LNCAP (cell line): ENCODE data around the gene OSBPL2.

Experiments
- TF ChIP-seq, protein P1 (sequence below): fragments of 450-650 bp; IDR thresholded peaks from 2 replicates; pipeline ENCODE4 v1.5.1; 2017; ENCODE audit warnings: mild to moderate bottlenecking

Gene OSBPL2

GRCh38 chr20:62280303-62280702 lies 42.0 kb downstream of the OSBPL2 start:
- TF ChIP-seq, protein P1, sequence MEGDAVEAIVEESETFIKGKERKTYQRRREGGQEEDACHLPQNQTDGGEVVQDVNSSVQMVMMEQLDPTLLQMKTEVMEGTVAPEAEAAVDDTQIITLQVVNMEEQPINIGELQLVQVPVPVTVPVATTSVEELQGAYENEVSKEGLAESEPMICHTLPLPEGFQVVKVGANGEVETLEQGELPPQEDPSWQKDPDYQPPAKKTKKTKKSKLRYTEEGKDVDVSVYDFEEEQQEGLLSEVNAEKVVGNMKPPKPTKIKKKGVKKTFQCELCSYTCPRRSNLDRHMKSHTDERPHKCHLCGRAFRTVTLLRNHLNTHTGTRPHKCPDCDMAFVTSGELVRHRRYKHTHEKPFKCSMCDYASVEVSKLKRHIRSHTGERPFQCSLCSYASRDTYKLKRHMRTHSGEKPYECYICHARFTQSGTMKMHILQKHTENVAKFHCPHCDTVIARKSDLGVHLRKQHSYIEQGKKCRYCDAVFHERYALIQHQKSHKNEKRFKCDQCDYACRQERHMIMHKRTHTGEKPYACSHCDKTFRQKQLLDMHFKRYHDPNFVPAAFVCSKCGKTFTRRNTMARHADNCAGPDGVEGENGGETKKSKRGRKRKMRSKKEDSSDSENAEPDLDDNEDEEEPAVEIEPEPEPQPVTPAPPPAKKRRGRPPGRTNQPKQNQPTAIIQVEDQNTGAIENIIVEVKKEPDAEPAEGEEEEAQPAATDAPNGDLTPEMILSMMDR, result no peak

DNA sequence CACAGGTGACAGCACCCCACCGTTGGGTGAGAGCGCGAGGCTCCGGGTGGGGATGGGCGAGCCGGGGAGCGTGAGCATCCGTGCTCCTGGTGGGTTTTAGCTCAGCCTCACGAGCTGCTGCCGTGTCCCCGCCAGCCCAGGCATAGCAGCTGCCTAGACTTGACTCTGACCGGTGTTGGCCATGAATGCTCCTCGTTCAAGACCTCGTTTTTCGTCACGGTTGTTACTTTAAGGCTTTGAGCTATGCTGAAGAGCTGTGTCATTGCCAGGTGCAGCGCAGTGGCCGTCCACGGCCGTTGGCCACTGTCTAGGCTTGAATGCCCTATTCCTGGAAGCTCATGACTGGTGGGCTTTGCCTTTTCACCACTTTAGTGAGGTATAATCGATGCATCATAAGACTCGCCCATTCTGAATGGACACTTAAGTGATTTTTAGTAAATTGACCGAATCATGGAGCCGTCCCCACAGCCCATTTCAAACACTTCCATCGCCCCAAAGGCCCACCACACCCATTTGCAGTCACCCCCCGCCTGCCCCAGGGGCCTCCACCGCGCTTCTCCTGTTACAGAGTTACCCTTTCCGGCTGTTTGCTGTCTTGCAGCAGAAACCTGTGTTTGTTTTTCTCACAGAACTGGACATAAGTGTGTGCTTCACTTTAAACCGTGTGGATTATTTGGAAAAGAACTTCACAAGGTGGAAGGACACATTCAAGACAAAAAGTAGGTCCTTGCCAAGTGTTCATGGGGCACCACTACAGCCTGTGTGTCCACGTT lies 43.0 kb downstream of the OSBPL2 start:
- TF ChIP-seq, protein P1, result no peak

DNA sequence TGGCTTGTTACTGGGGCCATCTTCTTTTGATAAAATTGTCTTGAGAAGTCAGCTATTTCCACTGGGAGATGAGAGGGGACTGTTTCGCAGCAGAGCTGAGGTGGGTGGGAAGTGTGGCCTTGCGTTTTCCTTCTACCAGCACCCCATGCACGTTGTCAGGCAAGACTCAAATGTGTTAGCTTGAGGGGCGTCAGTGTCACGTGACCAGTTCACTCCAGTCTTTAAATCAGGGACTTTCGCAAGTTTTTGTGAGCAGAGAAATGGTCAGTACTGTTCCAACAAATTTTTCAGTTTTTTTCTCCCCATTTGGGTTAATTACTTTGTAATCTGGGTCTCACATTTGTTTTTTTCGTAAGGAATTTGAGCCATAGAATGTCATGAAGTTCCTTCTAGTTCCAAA lies 43.8 kb downstream of the OSBPL2 start:
- TF ChIP-seq, protein P1, result no peak

DNA sequence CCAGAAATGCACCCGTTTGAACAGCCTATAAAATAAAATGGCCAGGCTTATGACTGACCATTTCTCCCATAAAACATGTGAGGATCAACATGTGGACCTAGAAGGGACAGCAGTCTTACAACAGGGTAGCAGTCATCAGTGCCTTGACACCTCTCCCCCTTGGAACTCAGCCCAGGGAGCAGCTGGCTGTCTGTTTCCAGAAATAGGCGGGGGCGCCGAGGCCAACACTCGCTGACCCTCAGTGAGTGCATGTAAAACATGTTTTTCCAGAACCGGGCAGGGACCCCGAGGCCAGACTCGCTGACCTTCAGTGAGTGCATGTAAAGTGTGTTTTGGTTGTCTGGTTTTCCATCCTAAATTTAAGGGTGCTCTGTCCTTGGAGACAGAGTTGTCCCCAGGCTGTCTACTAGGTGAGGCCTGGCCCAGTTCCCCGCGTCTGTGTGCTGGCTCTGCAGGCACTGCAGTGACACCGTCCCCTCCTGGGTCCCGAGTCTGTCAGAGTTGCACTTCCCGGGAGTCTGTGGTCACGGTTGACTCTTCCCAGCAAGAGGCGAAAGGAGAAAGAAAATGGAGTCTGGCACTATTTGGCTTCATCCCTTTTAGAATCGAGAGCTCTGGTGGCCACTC lies 44.7 kb downstream of the OSBPL2 start:
- TF ChIP-seq, protein P1, result no peak

GRCh38 chr20:62284448-62284847 lies 46.1 kb downstream of the OSBPL2 start:
- TF ChIP-seq, protein P1, result no peak

DNA sequence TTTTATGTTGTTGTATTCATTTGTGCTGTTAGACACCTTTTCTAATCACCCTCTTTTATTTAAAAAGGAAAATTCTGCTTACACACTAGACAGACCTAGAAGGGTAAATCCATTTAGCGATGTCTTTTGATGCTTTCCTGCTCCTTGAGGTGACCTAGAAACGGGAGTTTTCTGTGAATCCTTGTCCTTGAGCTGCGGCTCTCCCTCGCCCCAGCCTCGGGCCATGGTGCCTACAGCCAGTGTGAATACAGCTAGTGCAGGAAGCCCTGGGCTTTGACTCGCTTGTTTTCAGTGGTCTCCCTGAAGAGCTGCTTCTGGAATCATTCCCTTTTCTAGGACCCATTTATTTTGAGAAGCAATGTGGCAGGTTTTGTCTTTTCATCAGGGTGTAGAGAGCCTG lies 46.8 kb downstream of the OSBPL2 start:
- TF ChIP-seq, protein P1, result no peak

DNA sequence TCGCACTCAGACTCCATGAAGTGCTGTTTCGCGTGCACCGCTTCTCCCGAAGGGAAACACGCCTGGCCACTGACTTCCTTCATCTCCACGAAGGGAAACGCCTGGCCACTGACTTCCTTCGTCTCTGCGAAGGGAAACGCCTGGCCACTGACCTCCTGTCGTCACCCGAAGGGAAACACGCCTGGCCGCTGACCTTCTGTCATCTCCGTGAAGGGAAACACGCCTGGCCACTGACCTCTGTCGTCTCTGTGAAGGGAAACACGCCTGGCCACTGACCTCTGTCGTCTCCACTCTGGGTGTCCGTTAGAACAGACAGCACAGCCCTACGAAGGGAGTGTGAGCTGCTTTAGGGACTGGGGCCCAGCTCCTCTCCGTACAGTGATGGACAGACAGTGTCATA lies 47.4 kb downstream of the OSBPL2 start:
- TF ChIP-seq, protein P1, result no peak
